Hypothalamus (tissue), 51 donors: ENCODE data around the gene CCR8.
"Not testable (repeated sequence)": the region's sequence is repeated elsewhere in the genome, so short reads cannot be mapped to it uniquely, and the experiment has no call there.

Source experiments
- DNase-seq, 51 donors: peaks; one replicate each; lab custom pipeline; 2025; lab: John Stamatoyannopoulos, UW

CCR8 gene

GRCh38 chr3:39313289-39313688 lies 16.2 kb upstream of the CCR8 start:
- no peak for DNase-seq

- DNase-seq: no peak
Observed at GRCh38 chr3:39315420-39315819, 14.1 kb upstream of the CCR8 start.

DNA sequence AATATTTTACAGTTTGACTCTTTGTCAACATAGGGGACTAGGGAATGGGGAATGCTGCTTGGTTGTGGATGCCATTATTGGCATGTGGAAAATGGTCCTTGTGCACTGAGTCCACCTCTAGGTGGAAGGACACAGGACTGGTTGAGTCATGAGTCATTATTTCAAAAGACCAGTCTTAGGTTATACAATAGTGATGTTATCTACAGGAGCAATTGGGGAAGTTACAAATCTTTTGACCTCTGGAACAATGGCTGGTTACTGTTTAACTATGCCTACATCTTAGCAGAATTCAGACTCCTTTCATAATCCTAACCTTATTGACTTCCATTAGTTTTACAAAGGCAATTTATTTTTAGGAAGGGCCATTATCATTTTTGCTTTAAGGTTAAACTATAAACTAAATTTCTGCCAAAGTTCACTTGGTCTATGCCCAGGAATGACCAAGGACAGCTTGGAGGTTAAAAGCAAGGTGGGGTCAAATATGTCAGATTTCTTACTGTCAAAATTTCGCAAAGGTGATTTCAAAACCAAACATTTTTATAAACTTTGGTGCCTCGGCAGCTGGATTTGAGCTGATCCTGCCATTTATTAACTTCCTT lies 11.8 kb upstream of the CCR8 start:
- no peak for DNase-seq

DNA sequence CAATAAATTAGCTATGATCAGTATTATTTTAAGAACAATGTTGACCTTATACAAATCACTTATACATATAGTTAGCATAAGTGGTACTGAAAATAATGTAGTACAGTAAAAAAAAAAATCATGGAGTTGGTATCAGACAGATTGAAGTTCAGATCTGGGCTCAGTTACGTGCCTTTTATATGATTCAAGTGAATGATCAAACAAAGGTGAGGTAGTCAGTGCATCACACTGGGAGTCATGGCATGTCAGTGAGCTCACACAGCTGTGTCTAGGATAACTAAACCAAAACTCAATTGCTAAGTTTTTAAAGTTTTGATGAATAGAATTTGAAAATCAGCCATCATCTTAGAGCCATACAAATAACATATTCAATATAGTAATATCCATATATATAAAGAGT lies 11.2 kb upstream of the CCR8 start:
- DNase-seq: no peak

- no peak for DNase-seq
Observed at GRCh38 chr3:39319249-39319648, 10.3 kb upstream of the CCR8 start.

GRCh38 chr3:39321574-39321983 lies 7.9 kb upstream of the CCR8 start:
- not testable (repeated sequence) for DNase-seq

DNA sequence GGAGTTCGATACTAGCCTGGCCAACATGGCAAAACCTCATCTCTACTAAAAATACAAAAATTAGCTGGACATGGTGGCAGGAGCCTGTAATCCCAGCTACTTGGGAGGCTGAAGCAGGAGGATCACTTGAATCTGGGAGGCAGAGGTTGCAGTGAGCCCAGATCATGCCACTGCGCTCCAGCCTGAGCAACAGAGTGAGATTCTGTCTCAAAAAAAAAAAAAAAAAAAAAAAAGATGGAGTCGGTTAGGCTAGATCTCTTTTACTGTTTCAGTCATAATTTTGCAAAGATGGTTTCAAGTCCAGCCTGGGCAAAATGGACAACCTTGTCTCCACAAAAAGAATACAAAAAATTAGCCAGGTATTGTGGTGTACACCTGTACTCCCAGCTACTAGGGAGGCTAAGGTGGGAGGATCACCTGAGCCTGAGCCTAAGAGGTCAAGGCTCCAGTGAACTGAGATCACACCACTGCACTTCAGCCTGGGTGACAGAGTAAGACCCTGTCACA lies 7.2 kb upstream of the CCR8 start:
- not testable (repeated sequence) for DNase-seq

DNA sequence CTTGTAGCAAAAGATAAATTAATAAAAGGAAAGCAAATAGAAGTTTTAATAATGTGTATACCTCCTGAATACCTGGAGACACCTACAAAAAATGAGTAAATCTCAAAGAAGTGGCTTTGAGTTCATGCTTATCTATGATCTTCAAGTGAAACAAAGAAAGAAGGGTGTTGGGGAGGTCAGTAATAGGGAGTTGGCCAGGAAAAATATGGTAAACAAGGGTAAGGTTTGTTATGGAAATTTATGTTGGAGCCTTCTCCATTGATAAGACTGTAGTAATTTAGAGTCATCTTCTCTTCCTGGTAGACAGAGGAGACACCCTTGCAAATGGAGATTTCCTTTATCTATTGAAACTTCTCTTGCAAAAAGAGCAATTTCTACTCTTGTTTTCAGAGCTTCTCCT lies 6.6 kb upstream of the CCR8 start:
- DNase-seq: no peak

DNA sequence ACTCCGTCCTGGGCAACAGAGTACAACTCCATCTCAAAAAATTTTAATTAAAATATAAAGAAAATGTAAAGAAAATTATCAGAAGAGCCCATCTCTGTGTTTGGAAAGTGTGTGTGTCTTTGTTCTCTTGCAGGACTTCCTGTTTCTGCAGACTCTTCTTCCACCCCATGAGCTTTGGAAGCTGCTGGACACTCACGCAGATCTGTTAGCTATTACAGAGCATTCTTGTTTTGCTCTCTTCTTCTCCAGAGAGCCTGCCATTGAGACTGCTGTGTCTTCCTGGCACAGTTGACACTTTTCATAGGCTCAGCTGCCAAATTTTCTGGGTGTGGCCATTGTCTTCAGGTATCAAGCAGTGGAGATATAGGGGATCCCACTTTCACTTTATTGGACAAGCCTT lies 6.0 kb upstream of the CCR8 start:
- DNase-seq: no peak

DNA sequence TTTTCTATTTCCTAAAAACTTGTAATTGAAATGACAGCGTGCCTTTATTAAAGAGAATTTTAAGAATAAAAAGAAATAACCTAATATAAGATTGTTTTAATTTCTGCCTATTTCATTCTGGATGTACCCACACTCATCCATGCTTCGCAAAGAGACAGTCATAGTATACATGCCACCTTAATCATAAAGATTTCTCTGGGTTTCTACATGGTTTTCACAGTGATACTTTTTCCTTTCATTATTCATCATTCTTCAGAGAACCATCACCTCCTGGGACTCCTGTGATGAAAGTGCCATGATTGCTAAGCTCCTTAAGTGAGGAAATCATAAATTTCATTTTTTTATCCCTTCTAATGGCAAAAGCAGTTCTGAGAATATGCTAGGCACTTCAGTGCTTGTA lies 4.3 kb upstream of the CCR8 start:
- DNase-seq: no peak

GRCh38 chr3:39327053-39327745 lies 2.3 kb upstream of the CCR8 start:
- DNase-seq: no peak

DNA sequence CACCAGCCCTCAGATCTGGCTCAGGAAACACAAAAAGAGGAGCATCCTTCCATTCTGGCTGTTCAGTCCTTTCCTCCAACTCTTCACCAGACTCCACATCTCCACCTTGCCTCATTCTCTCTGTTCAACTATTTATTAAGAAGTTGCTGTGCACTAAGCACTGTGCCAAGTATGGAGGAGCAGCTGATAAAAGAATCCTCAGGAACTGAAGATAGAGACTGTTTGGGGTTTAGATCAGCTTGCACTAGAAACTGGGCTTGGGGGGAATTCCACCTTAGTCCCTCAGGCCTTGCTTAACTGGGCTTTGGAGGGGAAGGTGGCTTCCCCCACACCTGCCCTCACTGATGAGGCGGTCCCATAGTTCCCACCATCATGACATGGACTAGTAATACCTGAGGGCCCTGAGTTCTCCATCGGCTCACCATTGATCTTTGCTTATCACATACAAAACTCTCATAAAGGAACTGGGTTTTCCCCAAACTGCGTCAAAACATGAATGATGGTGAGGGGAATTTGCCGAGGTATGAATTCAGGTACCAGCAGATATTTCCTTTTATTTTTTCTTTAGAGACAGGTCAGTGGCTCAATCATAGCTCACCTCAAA lies 1.7 kb upstream of the CCR8 start:
- no peak for DNase-seq

DNA sequence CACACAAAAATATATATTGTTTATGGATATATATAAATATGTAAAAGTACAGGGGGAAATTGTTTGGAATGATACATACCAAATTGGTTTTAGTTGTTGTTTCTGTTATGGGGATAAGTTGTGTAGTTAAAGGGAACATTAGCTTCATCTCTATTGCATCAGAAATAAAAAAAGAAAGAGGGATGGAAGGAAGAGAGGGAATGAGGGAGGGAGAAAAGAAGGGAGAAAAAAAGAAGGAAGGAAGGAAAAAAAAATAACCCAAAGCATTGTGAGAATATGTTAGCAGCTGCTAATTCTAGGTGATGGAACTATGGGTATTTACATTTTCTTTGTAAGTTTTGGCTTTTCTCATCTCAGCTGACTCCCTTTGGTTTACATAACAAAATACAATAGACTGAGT lies 1.3 kb downstream of the CCR8 start:
- DNase-seq: no peak

DNA sequence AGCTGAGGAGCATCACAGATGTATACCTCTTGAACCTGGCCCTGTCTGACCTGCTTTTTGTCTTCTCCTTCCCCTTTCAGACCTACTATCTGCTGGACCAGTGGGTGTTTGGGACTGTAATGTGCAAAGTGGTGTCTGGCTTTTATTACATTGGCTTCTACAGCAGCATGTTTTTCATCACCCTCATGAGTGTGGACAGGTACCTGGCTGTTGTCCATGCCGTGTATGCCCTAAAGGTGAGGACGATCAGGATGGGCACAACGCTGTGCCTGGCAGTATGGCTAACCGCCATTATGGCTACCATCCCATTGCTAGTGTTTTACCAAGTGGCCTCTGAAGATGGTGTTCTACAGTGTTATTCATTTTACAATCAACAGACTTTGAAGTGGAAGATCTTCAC lies 3.0 kb downstream of the CCR8 start:
- DNase-seq: no peak

- DNase-seq: no peak
Observed at GRCh38 chr3:39333607-39334006, 4.1 kb downstream of the CCR8 start.

- DNase-seq: no peak
Observed at GRCh38 chr3:39334205-39334604, 4.7 kb downstream of the CCR8 start.

DNA sequence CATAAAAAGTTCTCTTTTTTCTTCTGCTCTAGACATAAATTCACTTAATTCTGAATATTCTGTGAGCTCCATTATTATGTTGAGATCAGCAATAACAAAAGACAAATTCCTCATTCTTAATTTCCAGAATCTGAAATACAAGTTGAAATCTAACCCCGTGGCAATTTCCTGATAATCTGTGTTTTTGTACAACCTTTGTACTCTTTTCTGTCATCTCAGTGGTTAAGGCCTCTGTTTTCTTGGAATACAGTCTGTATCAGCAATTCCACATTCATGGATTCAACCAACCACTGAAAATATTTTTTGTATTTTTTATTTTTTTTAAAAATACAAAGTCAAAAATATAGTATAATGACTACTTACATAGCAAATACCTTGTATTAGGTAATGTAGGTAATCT lies 8.7 kb downstream of the CCR8 start:
- no peak for DNase-seq

DNA sequence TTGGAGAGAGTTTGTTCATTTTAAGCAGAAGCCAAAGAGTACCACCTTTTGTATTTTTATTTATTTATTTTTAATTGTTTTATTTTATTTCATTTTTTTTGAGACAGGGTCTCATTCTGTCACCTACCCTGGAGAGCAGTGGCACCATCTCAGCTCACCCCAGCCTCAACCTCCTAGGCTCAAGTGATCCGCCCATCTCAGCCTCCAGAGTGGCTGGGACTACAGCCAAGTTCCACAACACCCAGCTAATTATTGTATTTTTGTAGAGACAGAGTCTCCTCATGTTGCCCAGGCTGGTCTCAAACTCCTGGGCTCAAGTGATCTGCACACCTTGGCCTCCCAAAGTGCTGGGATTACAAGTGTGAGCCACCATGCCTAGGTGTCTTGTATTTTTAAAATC lies 9.6 kb downstream of the CCR8 start:
- DNase-seq: no peak

DNA sequence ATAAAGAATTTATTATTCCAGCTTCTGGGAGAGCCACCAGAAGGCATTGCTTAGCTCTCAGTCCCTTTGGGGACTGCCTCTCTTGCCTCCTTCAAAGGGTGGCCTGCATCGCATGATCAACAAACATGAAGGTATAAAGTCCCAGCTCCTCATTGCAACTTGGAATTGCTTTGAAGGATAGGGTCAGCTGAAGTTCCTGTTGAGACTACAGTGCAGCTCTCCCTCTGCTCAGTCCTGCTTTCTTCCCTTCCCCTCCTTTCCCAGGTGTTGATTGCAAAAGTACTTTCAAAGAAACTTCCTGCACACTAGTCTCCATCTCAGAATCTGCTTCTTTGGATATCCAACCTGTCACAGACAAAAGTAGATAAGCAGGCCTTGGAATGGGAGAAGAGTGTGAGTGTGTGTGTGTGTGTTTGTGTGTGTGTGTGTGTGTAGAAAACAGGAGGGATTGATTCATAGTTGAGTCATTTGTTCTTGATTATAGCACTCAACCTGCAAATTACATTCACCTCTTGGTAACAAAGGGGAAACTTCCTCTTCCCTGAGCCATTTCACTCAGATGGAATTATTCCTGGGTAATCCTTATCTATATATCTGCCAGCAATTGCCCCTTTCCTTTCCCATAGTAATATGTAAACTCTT lies 13.7 kb downstream of the CCR8 start:
- no peak for DNase-seq

GRCh38 chr3:39343760-39344159 lies 14.3 kb downstream of the CCR8 start:
- DNase-seq: no peak

DNA sequence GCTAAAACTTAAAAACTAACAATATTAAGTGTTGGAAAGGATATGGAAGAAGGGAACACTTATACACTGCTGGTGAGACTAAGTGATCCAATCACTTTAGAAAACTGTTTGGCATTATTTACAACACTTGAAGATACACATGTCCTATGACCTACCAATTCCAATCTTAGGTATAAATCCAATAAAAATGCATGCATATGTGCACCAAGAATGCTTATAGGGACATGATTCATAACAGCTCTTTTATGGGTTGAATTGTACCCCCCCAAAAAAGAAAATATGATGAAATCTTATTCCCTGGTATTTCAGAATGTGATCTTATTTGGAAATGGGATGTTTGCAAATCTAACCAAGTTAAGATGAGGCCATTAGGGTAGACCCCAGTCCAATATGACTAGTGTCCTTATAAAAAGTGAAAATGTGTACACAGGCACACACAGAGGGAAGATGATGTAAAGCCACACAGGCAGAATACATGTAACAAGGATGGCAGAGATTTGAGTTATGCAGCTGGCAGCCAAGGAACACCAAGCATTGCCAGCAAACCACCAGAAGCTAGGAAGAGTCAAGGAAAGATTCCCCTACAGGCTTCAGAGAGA lies 15.3 kb downstream of the CCR8 start:
- no peak for DNase-seq
